ENCODE data around the gene GINM1.

GINM1 gene

GRCh38 chr6:149565527-149566409 lies at the start of gene GINM1:
GINM1 (plus strand) TSS chr6:149566375; CDS start chr6:149566415, 40 bp downstream.
- DNase-seq (ENCODE audit: low read depth in 2 of 2), result peak; percentile 93

GRCh38 chr6:149529650-149530049 lies 36.5 kb upstream of the GINM1 start:
- DNase-seq (ENCODE audit: low read depth in 2 of 2), result no peak

- no peak for DNase-seq (ENCODE audit: low read depth in 2 of 2)
These were observed 31.4 kb upstream of the GINM1 start for GRCh38 chr6:149534742-149535141.

- no peak for DNase-seq (ENCODE audit: low read depth in 2 of 2)
These were observed 25.0 kb upstream of the GINM1 start for GRCh38 chr6:149541139-149541538.

- no peak for DNase-seq (ENCODE audit: low read depth in 2 of 2)
These were observed 21.4 kb upstream of the GINM1 start for GRCh38 chr6:149544646-149545257.

- DNase-seq (ENCODE audit: low read depth in 2 of 2), result peak in 1 of 2 donors; percentile 18
These were observed 20.9 kb upstream of the GINM1 start for GRCh38 chr6:149545258-149545753.

- DNase-seq (ENCODE audit: low read depth in 2 of 2), result peak; percentile 94 to 96
These were observed 20.3 kb upstream of the GINM1 start, which contains the start of gene PPIL4 for GRCh38 chr6:149545754-149546471. PPIL4 (minus strand) TSS chr6:149546043; CDS start chr6:149546005, 38 bp downstream.

GRCh38 chr6:149551920-149552319 lies 14.3 kb upstream of the GINM1 start:
- DNase-seq (ENCODE audit: low read depth in 2 of 2), result no peak

GRCh38 chr6:149558029-149558428 lies 8.1 kb upstream of the GINM1 start:
- no peak for DNase-seq (ENCODE audit: low read depth in 2 of 2)

- no peak for DNase-seq (ENCODE audit: low read depth in 2 of 2)
These were observed 6.8 kb upstream of the GINM1 start for GRCh38 chr6:149559389-149559788.

- DNase-seq (ENCODE audit: low read depth in 2 of 2), result no peak
These were observed 5.4 kb upstream of the GINM1 start for GRCh38 chr6:149560736-149561135.

- DNase-seq (ENCODE audit: low read depth in 2 of 2), result no peak
These were observed 2.8 kb upstream of the GINM1 start for GRCh38 chr6:149563203-149563927.

- DNase-seq (ENCODE audit: low read depth in 2 of 2), result no peak
These were observed 2.2 kb upstream of the GINM1 start for GRCh38 chr6:149563928-149564325.

- peak; percentile 19 to 30 for DNase-seq (ENCODE audit: low read depth in 2 of 2)
These were observed 427 bp downstream of the GINM1 start for GRCh38 chr6:149566410-149567193.

- DNase-seq (ENCODE audit: low read depth in 2 of 2), result no peak
These were observed 1.0 kb downstream of the GINM1 start for GRCh38 chr6:149567194-149567586.

GRCh38 chr6:149567945-149568585 lies 1.9 kb downstream of the GINM1 start:
- DNase-seq (ENCODE audit: low read depth in 2 of 2), result no peak

- no peak for DNase-seq (ENCODE audit: low read depth in 2 of 2)
These were observed 14.7 kb downstream of the GINM1 start for GRCh38 chr6:149580880-149581279.

GRCh38 chr6:149581349-149581748 lies 15.2 kb downstream of the GINM1 start:
- DNase-seq (ENCODE audit: low read depth in 2 of 2), result no peak

GRCh38 chr6:149586149-149586548 lies 20.0 kb downstream of the GINM1 start:
- no peak for DNase-seq (ENCODE audit: low read depth in 2 of 2)

GRCh38 chr6:149592983-149593382 lies 26.8 kb downstream of the GINM1 start:
- DNase-seq (ENCODE audit: low read depth in 2 of 2), result no peak

Measured in activated CD4-positive, alpha-beta T cell treated with anti-CD3 and anti-CD28 coated beads for 24 hours (primary cell).